PC-3 (cell line): Measurements from ENCODE around the gene LGALS9B.
"Not testable (repeated sequence)": the region's sequence is repeated elsewhere in the genome, so short reads cannot be mapped to it uniquely, and the experiment has no call there.

ENCODE experiments used
- CTCF ChIP-seq: fragments of 300-600 bp; sonication (generic); conservative IDR thresholded peaks from 2 replicates; pipeline ENCODE4 v1.5.1; 2017; ENCODE audit warnings: antibody characterized with exemption, low read depth, mild to moderate bottlenecking, low read length
- EZH2 ChIP-seq: fragments of 300-600 bp; sonication (generic); IDR thresholded peaks from one replicate; pipeline ENCODE4 v1.6.1; 2017; ENCODE audit warnings: antibody characterized with exemption, mild to moderate bottlenecking, low read length; ENCODE audit not compliant: unreplicated experiment

GRCh38 chr17:20484930-20485329 is 17.6 kb upstream of the LGALS9B start:
- not testable (repeated sequence) for TF ChIP-seq CTCF, EZH2
